HG03097 (cell line): ENCODE measurements around the gene PRKN.

Source experiments
- ATAC-seq: cut with Tn5 transposase; IDR thresholded peaks from one replicate; pipeline ENCODE4 v1.9.1; 2021; ENCODE audit not compliant: unreplicated experiment, low FRiP score

PRKN gene

GRCh38 chr6:161494566-161494965, 1233.0 kb downstream of the PRKN start:
- ATAC-seq, result no peak

GRCh38 chr6:161493576-161494118, 1233.9 kb downstream of the PRKN start:
- ATAC-seq, result no peak

GRCh38 chr6:161489626-161490306, 1237.8 kb downstream of the PRKN start:
- ATAC-seq, result no peak

DNA sequence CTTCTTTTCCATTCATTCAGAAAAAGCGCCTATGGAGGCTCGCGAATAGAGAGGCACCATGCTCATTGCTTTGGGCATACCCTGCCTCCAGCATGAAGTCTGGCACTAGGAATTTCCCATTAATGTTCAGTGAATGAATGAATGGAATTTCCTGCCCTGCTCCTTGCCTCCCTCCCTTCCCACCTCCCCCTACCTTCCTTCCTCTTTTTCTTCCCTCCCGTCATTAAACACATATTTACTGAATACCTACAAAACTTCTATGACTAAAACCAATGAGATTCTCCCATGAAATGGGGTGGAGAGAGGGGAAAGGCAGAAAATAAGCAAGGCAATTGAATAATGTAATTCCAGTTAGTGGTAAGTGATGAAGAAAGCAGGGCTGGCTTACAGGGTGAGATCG, 1239.9 kb downstream of the PRKN start:
- no peak for ATAC-seq

- ATAC-seq, result no peak
These were observed 1240.4 kb downstream of the PRKN start for GRCh38 chr6:161487217-161487531.

DNA sequence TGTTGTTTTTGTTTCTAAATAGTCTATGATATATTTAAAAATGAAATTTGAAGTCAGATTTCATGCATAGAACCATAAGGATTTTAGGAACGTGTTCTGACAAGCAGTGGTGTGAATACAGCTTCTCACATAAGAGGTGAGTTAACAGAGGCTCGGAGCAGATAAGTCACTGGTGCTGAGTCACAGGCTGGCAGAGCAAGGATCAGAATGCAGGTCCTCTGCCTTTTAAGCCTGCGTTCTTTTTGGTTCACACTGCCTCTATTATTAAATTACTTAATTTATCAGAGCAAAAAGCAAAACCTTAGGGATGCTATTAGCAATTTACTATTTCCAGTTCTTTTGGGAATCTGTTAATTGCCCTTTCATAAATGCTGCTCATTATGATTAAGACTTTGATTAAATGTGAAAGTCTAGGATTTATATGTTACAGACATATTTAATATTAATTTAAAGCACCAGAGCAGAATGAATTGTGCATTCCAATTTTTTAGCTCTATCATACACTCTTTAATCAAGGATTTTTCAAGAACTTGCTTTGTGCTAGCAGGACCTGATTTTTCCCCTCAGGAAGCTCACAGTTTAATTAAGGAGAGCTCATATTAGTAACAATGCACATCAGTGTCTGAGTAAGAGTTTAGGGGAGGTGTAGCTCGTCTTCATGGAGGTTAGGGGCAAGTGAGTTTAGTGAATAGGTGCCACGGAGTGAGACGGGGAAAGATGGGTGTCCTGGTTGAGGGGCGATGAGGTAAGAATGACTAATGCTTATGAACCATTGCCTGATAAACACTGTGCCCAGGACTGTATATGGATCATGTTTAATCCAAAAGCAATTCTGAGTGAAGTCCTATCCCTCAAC, 1241.0 kb downstream of the PRKN start:
- ATAC-seq, result no peak

GRCh38 chr6:161482517-161482858, 1245.1 kb downstream of the PRKN start:
- ATAC-seq, result no peak

- no peak for ATAC-seq
These were observed 1245.6 kb downstream of the PRKN start for GRCh38 chr6:161481786-161482516.

DNA sequence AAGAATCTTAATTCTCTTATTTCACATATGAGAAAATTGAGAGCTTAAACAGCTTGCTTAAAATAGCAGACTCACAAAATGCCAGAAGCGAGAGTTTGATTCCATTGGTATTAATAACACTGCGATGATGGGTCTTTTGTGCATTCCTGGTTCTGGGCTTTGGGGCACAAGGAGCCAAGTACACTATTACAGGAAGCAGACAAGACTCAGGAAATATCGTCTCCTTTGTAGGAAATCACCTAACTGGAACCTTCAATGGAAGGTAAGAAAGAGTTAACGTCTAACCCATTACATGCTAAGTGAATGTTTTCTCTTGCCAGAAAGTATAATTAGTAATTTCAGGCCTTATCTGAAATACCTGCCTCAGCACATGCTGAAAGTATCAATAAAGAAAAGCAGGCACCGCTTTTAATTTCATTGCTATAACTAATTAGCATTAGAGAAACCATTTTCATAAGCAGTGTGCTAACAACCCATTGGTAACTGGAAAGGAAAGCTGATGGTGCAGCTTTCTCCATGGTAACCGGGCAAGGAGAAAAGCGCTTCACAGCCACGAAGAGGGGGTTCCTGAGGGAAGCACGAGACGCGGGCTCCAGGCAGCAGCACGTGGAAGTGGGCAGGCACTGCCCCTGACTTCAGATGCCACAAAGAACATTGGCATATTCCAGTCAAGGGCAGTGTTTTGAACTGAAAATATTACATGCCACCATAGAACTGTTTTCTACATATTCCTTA, 1247.0 kb downstream of the PRKN start:
- ATAC-seq, result no peak

DNA sequence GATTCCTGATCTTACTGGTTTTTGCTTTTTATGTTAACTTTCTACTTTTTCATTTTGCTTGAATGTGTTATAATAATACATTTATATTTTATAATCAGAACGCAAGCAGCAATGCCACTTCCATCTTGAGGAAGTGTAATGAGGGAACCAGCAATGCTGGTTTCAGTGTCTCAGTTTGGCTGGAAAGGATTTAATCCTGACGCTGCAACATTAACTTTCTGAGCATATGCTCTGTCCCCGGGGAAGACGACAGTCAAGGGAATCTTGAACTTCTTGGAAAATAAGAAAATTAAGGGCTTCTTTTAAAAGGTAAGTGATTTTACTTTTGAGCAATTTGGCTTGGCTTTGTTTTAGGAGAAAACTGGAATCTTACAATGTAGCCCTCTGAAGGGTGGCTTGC, 1248.2 kb downstream of the PRKN start:
- ATAC-seq, result no peak

DNA sequence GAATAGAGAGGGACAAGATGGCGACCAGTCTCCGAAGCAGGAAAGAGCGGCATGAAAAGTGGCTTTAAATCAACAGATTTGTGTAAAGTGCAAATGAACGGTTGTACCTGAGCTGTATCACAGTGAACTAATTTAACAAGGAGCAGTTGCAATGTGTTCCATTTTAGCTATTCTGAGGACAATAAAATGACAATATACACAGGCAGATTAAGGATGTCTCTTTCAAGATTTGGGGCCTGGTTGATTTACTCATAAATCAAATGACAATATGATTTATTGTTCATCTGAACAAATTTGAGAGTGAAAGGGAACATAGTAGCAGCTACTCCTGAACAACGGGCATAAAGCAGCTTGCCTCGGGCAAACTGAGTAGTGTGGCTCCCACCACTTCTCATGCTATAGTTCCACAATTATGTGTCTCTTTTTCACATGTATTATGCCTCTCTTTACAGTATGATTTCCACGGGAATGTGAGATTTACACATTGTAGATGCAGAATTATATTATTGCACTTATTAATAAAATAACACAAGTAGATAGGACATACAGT, 1249.6 kb downstream of the PRKN start:
- ATAC-seq, result no peak

GRCh38 chr6:161476711-161477110, 1250.9 kb downstream of the PRKN start:
- ATAC-seq, result no peak

GRCh38 chr6:161465403-161465802, 1262.2 kb downstream of the PRKN start:
- no peak for ATAC-seq

DNA sequence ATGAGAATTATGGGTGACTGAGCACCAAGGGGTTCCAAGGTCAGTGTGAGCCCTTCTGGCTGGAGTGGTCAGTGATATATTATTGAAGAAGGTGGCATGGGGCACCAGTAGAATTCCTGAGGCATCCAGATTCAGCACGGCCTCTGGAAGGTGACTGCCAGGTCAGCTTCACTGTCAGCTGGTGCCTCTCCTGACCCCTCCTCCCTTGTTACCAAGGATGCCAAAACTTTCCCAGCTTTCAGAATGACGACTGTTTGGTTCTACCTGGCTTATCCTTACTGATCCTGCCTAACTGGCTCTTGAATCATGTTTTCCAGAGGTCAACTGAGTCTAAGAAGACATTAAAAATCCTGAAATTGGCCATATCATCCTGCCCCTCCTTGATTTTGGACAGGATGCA, 1264.5 kb downstream of the PRKN start:
- no peak for ATAC-seq

DNA sequence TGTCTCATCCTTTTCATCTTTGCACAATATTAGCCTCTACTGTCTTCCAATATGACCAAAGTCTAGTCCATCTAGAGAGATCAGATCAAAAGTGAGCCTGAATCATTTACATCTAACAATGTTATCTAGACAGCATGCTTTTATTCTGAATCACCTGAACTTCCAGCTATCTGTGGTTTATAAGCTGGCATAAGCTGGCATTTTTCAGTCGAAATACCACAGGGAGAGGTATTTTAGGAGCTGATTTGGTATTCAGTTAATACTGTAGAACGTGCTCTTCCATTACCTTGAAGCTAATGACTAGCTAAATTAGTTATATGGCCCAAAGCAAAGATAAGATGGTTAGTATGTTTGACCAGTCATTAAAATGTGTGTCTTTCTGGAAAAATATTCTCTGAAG, 1265.4 kb downstream of the PRKN start:
- ATAC-seq, result no peak

DNA sequence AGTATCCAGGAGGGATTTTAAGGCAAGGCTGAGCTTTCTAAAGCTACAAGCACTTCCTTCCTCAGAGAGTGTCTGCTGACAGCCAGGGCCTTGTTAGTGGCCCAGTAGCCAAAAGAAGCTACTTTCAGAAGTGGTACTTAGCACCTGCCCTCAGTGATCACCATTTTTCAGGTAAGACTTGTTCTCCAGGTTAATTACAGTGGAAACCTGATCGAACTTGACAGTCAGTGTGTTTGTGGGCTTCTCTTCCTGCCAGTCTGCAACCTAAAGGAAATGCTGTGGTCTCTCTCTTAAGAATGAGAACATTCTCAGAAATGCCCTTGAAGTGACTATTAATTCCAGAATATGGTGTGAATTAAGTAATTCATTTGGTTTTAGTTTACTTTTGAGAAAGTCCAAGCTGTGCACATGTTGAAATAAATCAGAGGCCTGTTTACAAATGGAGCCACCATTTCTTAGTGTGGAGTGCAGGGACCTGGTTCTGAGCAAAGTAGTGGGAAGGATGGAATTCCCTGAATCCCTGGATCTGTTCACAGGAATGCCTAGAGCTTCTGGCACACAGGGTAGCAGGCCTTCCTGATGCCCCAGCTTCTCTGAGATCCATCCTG, 1268.5 kb downstream of the PRKN start:
- no peak for ATAC-seq

DNA sequence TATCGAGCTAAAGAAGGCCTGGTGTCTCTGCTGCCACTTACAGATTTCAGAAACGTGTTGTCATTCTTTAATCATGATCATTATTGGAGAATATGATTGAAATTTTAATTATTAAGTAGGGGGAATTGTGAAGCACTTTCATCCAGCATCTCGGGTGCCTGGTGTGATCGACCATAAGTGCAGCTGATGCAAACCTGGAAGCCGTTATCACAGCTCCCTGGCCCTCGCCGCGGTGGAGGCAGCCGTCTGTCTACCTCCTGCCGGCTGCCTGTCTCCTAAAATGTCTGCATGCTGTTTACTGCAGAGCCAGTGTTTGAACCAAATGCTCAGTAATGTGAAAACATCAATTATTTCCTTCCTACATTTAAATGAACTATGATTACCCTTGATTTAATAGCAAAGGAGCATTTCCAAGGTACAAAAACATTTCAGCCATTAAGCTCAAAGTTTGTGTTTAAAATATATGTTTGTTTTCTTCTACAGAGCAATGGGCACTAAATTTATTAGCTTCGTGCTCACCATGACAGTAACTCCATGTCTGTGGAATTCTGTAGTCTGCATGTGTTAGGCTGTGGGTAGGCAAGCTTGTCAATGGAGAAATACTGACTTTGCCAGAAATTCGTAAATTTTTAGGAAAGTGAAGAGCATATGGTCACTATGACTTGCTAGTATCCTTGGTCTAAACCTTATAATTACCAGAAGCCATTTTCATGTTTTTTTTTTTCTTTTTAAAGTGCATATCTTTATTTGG, 1269.2 kb downstream of the PRKN start:
- no peak for ATAC-seq

GRCh38 chr6:161455848-161456247, 1271.7 kb downstream of the PRKN start:
- ATAC-seq, result no peak

- no peak for ATAC-seq
These were observed 1274.0 kb downstream of the PRKN start for GRCh38 chr6:161453558-161453957.
